ENCODE measurements around the gene GSS.
A peak's percentile ranks its signal among the peaks of the same experiment; 100 is the strongest.

GSS gene

GRCh38 chr20:34955231-34956040, at the start of gene GSS, which contains the start of gene MYH7B:
Gene GSS, minus strand, starts transcription at chr20:34955806. Its CDS starts 3,954 bp downstream, at chr20:34951852.
Gene MYH7B, plus strand, starts transcription at chr20:34955868. Its CDS starts 22,138 bp downstream, at chr20:34978006.
- DNase-seq = peak; percentile 96

DNA sequence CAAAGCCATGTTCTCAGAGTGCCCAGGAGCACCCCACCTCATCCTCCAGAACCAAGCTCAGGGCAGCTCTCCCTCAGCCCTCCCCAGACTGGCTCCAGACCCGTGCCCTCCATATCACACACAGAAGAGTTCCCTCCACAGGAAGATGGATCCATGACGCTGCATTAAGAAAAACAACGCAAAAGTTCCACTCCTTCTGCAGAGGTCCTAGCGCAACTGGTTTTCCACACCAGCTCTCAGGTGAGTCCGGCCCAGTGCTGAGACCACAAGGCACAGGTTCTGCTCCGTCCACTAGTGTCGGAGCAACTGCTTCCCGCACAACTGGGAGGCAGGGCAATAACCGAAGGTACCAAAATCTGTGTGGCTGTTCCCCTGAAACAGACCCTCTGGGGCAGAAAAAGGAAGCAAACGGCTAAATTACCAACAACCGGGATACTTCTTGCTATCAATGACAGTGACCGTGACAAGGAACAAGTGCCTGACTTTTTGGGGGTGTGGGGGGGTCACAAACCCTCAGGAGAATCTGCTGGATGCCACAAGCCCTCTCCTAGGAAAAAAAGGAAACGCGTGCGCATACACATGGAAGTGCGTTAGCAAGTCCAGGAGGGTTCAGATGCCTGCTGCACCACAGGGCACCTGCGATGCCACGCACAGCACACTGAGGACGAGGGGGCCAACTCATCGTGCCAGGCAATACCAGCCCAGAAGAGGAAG, 49.3 kb upstream of the GSS start:
- no peak for DNase-seq

GRCh38 chr20:35004051-35004725, 48.6 kb upstream of the GSS start:
- DNase-seq = no peak

- no peak for DNase-seq
Observed at GRCh38 chr20:35003211-35004031, 47.8 kb upstream of the GSS start.

GRCh38 chr20:35002426-35003210, 47.0 kb upstream of the GSS start:
- DNase-seq = no peak

- DNase-seq = no peak
Observed at GRCh38 chr20:35001596-35002362, 46.2 kb upstream of the GSS start.

DNA sequence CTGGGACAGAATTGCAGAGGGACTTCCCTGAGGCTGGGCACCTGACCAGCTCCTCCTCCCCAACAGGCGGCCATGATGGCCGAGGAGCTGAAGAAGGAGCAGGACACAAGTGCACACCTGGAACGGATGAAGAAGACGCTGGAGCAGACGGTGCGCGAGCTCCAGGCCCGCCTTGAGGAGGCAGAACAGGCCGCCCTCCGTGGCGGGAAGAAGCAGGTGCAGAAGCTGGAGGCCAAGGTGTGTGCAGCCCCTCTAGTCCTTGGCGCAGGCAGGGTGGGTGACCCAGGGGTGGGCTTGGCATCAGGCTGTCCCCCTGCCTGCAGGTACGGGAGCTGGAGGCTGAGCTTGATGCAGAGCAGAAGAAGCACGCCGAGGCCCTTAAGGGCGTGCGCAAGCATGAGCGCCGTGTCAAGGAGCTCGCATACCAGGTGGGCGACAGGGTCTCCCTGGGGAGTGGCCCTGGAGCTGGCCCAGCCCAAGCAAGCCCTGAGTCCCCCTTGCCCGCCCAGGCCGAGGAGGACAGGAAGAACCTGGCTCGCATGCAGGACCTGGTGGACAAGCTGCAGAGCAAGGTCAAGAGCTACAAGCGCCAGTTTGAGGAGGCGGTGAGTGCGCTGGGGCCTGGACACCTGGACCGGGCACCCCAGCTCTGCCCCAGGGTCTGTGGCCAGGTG, 45.5 kb upstream of the GSS start:
- DNase-seq = no peak

- no peak for DNase-seq
Observed at GRCh38 chr20:35000311-35000921, 44.8 kb upstream of the GSS start.

DNA sequence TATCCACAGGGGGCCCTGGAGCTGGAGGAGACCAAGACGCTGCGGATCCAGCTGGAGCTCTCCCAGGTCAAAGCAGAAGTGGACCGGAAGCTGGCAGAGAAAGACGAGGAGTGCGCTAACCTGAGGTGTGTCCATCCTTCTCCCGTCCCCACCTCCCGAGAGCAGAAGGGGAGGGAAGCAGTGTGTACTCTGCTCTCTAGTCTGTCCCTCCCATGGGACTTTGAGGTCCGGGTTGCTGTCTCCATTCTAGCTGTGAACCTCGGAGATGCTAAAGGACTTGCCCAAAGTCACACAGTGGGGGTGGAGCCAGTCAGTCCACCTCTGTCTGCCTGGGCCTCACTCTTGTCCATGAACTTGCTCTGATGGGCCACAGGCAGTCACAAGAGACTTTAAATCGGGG, 44.2 kb upstream of the GSS start:
- no peak for DNase-seq

- DNase-seq = no peak
Observed at GRCh38 chr20:34999021-34999451, 43.4 kb upstream of the GSS start.

DNA sequence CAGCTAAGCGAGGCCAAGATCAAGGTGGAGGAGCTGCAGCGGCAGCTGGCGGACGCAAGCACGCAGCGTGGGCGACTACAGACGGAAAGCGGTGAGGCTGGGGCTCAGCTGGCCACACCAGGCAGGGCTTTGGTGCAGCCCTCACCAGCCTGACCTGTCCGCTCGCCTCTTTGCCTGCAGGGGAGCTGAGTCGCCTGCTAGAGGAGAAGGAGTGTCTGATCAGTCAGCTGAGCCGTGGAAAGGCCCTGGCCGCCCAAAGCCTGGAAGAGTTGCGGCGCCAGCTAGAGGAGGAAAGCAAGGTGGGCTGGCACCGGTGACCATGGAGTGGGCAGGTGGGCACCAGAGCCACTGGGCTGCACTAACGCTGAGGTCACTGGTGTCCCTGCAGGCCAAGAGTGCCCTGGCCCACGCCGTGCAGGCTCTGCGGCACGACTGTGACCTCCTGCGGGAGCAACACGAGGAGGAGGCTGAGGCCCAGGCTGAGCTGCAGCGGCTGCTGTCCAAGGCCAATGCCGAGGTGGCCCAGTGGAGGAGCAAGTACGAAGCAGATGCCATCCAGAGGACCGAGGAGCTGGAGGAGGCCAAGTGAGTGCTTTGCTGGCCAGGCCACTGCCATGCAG, 42.8 kb upstream of the GSS start:
- peak; percentile 16 for DNase-seq

GRCh38 chr20:34997774-34998173, 42.2 kb upstream of the GSS start:
- DNase-seq = no peak

- DNase-seq = no peak
Observed at GRCh38 chr20:34997131-34997561, 41.5 kb upstream of the GSS start.

DNA sequence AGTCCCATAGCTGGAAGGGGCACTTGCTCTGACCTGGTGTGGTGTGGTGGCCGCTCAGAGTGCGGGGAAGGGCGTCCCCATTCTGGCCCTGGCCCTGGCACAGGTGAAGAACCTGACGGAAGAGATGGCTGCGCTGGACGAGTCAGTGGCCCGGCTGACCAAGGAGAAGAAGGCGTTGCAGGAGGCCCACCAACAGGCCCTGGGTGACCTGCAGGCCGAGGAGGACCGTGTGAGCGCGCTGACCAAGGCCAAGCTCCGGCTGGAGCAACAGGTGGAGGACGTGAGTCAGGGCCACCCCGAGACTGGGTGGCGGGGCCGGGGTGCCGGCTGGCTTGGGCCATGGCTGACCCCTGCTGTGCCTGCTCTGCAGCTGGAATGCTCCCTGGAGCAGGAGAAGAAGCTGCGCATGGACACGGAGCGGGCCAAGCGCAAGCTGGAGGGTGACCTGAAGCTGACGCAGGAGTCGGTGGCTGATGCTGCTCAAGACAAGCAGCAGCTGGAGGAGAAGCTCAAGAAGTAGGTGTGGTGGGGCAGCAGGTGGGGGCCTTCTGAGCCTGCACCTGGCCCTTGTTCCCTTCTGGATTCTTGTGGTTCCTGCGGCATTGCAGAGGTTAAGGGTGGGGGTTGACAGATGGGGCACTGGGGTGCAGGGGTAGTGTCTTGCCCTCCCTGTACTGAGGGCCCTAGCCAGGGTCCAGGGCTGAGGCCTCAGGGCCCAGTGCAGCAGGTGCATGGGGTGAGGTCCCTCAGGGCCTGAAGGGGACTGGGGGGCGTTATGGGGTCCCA, 40.8 kb upstream of the GSS start:
- DNase-seq = no peak

DNA sequence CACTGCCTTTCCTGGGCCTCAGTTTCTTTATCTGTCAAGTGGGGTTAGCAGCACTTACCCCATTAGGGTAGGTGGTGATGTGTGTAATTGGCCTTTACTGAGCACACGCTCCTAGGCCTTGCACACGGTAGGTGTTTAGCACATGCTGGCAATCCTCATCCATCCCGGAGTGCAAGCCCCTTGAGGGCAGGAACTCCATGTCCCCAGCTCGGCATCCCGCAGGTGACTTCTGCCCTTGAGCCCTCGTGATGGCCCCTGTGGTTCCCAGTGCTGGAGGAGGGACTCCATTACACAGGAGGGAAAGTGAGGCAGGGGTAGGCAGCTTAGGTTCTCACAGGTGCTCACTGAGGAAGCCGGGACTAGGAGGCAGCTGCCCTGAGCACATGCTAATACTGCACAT, 40.1 kb upstream of the GSS start:
- DNase-seq = no peak

GRCh38 chr20:34995192-34995591, 39.6 kb upstream of the GSS start:
- DNase-seq = no peak

GRCh38 chr20:34994509-34995131, 39.0 kb upstream of the GSS start:
- DNase-seq = no peak

DNA sequence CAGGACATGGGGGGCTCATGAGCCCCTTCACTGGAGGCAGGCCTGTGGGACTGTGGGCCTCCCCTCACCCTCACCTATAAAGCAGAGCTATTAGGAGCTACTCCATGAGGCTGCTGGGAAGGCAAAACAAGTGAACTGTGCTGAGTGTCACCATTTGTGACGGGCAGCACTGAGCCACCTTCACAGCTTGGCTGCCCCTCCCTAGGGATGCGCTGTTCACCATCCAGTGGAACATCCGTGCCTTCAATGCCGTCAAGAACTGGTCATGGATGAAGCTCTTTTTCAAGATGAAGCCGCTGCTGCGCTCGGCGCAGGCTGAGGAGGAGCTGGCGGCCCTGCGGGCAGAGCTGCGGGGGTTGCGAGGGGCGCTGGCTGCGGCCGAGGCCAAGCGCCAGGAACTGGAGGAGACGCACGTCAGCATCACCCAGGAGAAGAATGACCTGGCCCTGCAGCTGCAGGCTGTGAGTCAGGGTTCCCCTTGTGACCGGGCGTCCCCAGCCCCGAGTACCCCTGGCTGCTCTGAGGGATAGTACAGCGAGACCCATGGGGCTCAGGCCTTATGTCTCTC, 38.4 kb upstream of the GSS start:
- DNase-seq = no peak
